ENCODE measurements around the gene KHDC4. TPM values are rescaled to one million over a fixed set of nuclear protein-coding genes. Genes with fewer than 3 reads are reported as not detected.
A peak's percentile ranks its signal among the peaks of the same experiment; 100 is the strongest.

The KHDC4 gene
- total and polyA plus RNA-seq, 2 experiments from 2014 or later: 47.1 to 57.7 TPM

- peaks cover 66% of the 10 kb centered on the region for H3K4me1 ChIP-seq (ENCODE audit: insufficient read depth)
- H3K27ac ChIP-seq (ENCODE audit: low read depth): peak overlapping the region; percentile 90; the same call in 1 of the 2 replicates
- peaks cover 13% of the 10 kb centered on the region for H3K36me3 Mint-ChIP-seq (ENCODE audit: low read depth)
- peaks cover 31% of the 10 kb centered on the region for H3K27me3 Mint-ChIP-seq (ENCODE audit: insufficient read depth, low read depth, poor library complexity)
- H3K79me2 ChIP-seq (replicated peaks; ENCODE audit: insufficient read depth): peaks cover 57% of the 10 kb centered on the region
- no peaks in the 10 kb centered on the region for H3K36me3 ChIP-seq (ENCODE audit: insufficient read depth)
- ATAC-seq (peak; percentile 6), DNase-seq (ENCODE audit: low spot score) (no peak)
- no peaks in the 10 kb centered on the region for H3K27me3 ChIP-seq (ENCODE audit: insufficient read depth)
- H3K4me1 Mint-ChIP-seq: peaks cover 75% of the 10 kb centered on the region
- H3K27ac Mint-ChIP-seq: peak overlapping the region; percentile 92
- H3K4me3 ChIP-seq: peak overlapping the region; percentile 96
- peak overlapping the region; percentile 82 for H3K4me2 ChIP-seq
- TF ChIP-seq, protein P1, sequence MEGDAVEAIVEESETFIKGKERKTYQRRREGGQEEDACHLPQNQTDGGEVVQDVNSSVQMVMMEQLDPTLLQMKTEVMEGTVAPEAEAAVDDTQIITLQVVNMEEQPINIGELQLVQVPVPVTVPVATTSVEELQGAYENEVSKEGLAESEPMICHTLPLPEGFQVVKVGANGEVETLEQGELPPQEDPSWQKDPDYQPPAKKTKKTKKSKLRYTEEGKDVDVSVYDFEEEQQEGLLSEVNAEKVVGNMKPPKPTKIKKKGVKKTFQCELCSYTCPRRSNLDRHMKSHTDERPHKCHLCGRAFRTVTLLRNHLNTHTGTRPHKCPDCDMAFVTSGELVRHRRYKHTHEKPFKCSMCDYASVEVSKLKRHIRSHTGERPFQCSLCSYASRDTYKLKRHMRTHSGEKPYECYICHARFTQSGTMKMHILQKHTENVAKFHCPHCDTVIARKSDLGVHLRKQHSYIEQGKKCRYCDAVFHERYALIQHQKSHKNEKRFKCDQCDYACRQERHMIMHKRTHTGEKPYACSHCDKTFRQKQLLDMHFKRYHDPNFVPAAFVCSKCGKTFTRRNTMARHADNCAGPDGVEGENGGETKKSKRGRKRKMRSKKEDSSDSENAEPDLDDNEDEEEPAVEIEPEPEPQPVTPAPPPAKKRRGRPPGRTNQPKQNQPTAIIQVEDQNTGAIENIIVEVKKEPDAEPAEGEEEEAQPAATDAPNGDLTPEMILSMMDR (conservative IDR thresholded peaks at IDR 0.05; ENCODE audit: low read depth in 2 of 2): no peak
- TF ChIP-seq STAT1 (IDR thresholded peaks at IDR 0.05; ENCODE audit: unreplicated experiment) (no peak), ZNF462 (CRISPR knock-in tag; IDR thresholded peaks at IDR 0.05) (no peak), ZNF331 (CRISPR knock-in tag; IDR thresholded peaks at IDR 0.05; ENCODE audit: low read depth) (no peak)
- TF ChIP-seq, protein P2, sequence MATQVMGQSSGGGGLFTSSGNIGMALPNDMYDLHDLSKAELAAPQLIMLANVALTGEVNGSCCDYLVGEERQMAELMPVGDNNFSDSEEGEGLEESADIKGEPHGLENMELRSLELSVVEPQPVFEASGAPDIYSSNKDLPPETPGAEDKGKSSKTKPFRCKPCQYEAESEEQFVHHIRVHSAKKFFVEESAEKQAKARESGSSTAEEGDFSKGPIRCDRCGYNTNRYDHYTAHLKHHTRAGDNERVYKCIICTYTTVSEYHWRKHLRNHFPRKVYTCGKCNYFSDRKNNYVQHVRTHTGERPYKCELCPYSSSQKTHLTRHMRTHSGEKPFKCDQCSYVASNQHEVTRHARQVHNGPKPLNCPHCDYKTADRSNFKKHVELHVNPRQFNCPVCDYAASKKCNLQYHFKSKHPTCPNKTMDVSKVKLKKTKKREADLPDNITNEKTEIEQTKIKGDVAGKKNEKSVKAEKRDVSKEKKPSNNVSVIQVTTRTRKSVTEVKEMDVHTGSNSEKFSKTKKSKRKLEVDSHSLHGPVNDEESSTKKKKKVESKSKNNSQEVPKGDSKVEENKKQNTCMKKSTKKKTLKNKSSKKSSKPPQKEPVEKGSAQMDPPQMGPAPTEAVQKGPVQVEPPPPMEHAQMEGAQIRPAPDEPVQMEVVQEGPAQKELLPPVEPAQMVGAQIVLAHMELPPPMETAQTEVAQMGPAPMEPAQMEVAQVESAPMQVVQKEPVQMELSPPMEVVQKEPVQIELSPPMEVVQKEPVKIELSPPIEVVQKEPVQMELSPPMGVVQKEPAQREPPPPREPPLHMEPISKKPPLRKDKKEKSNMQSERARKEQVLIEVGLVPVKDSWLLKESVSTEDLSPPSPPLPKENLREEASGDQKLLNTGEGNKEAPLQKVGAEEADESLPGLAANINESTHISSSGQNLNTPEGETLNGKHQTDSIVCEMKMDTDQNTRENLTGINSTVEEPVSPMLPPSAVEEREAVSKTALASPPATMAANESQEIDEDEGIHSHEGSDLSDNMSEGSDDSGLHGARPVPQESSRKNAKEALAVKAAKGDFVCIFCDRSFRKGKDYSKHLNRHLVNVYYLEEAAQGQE (IDR thresholded peaks at IDR 0.05; ENCODE audit: unreplicated experiment): no peak
- peaks cover 22% of the 10 kb centered on the region for H3F3A ChIP-seq (replicated peaks; ENCODE audit: low read depth)
- H3K4me3 Mint-ChIP-seq: peak overlapping the region; percentile 84
- H4K20me1 ChIP-seq (replicated peaks; ENCODE audit: insufficient read depth): peaks cover 44% of the 10 kb centered on the region
- no peaks in the 10 kb centered on the region for H3K9me3 Mint-ChIP-seq
- H3K9me2 ChIP-seq (ENCODE audit: insufficient read depth): no peaks in the 10 kb centered on the region
- H2AFZ ChIP-seq: no peak overlapping the region
Observed at GRCh38 chr1:155976913-155977689, 42.9 kb upstream of the KHDC4 start.

Measured in GM23338 (cell line).